NOMO-1 treated with dmso at 0.1 percent for 144 hours (cell line): ENCODE results near the gene RPS25.
"Not testable (repeated sequence)": the region's sequence is repeated elsewhere in the genome, so short reads cannot be mapped to it uniquely, and the experiment has no call there.

ENCODE experiments used
- DNase-seq: peaks from one replicate; lab custom pipeline; 2025; ENCODE audit not compliant: unreplicated experiment; lab: John Stamatoyannopoulos, UW

RPS25 gene

DNA sequence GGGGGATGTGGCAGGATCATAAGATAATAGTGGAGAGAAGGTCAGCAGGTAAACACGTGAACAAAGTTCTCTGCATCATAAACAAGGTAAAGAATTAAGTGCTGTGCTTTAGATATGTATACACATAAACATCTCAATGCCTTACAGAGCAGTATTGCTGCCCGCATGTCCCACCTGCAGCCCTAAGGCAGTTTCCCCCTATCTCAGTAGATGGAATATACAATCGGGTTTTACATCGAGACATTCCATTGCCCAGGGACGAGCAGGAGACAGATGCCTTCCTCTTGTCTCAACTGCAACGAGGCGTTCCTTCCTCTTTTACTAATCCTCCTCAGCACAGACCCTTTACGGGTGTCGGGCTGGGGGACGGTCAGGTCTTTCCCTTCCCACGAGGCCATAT is 21.3 kb upstream of the RPS25 start:
- DNase-seq, result not testable (repeated sequence)

- DNase-seq, result no peak
These were observed 20.7 kb upstream of the RPS25 start for GRCh38 chr11:119038884-119039283.

GRCh38 chr11:119034813-119035212 is 16.7 kb upstream of the RPS25 start:
- DNase-seq, result no peak

- not testable (repeated sequence) for DNase-seq
These were observed 15.3 kb upstream of the RPS25 start for GRCh38 chr11:119033421-119033820.

- DNase-seq, result no peak
These were observed 13.8 kb upstream of the RPS25 start for GRCh38 chr11:119031912-119032280.

GRCh38 chr11:119030329-119031047 is 12.3 kb upstream of the RPS25 start, which contains the start of gene SLC37A4:
Gene SLC37A4, minus strand, starts transcription at chr11:119030877.
- peak; percentile 95 for DNase-seq

DNA sequence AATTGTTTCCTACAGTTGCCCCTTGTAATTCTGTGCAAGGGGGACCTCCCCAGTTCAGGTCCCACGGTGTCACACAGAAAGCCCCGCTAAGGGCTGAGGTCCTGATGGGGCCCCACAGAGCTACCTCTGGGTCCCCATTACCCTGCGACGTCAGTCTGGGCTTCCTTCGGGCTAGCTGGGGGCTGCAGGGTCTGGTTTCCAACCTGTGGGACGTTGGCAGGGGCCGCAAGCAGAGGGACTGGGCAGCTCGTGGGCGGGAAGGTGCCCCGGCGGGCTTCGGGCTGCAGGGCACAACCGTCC is 11.8 kb upstream of the RPS25 start:
- no peak for DNase-seq

DNA sequence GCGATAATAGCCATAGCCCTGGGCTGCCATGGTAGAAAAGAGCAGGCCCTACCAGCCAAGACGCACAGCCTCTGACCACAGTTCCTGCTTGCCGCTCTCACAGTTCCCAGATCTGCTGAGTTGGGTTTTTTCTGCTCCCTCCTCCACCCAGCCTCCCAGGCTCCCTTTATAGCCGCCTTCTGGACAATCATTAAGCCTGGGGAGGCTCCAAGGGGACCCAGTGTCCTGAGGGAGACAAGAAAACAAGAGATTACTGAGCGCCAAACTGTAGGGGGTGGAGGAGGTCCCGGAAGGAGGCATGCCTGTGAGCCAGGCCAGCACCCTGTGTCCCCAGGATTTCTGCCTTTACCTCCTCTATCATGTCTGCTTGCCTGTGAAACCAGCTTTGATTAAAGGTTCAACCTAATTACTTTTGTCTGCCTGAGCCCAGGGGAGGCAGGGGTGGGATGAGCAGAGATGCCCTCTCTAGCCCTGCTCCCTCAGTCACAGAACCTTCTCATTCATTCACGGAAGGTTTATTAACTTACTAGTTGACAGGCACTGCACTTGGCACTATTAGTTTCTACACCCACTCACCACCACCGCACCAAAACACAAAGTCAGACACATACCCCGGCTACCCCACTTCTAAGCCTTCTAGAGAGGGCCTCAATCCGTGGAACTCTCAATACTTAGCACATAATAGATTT is 11.3 kb upstream of the RPS25 start:
- no peak for DNase-seq

DNA sequence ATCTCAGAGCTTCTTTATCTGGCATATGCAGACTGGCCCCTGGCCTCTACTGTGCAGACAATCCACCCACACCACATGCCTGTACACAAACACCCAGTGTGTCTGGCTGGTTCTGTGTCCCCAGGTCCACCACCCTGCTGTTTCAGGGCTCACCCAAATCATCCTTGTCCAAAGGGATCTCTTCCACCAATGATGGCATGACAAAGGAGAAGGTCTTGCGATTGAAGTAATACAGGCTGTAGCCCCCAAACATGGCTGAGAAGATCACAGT is 10.9 kb upstream of the RPS25 start:
- DNase-seq, result no peak

DNA sequence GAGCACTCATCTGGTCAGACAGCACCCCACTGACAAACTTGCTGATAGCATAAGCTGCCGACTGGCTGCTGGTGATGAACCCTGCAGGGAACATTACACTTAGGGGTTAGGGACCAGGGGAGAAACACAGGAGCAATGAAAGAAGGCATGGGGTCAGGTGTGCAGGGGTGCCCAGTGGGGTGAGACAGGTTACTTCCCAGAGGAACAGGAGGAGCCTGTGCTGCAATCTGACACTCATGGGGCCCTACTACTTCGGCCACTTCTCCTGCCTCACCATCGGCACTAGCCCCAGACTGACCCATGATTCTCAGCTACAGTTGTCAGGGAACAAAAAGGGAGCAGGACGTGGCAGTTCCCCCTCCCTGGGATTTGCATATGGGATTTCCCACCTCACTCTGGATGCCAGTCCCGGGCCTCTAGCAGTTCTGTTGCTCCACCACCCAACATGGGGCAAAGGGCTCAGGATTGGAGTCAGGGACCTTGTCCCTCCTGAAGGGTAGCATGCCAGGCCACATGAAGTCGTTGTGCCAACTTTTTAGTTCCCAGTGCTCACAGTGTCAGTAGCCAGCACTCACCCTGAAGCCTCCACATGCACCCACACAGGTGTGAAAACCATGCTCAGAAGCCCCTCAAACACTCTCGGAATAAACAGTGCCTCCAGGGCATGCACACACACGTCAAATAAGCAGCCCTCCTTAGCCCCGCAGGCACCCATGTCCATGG is 10.4 kb upstream of the RPS25 start:
- no peak for DNase-seq

DNA sequence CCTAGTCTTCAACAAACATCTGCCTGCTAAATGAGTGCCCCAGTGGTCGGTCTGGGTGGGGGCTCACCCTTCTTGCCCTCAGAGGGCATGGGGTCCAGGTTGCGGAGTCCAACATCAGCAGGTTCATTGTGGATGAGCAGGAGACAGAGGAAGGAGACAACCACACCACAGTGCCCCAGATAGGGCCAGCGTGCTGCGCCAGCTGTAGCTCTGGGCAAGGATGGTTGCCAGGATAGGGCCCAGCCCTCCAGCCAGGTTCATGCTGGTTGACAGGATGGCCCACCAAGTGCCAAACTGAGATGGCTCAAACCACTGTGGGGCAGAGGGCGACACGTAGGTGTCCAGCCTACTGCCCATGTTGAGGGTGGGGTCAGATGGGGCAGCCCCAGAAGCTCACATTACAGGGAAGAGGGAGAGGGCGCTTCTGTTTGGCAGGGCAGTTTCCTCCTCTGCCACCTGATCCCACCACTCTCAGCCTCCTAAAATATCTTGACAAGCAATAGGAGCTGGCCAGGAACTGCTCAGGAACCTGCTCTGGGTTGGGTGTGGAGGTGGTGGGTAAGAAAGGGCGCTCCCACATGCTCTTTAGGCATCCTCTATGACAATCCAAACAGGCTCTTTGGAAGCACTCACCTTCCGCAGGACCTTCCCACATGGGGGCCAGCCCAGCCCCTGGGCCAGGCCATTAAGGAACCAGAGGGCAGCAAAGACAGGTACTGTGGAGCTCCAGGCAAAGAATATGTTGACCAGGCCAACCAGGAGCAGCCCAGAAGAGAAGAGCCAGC is 9.6 kb upstream of the RPS25 start:
- DNase-seq, result no peak

GRCh38 chr11:119026970-119027369 is 8.8 kb upstream of the RPS25 start:
- no peak for DNase-seq

DNA sequence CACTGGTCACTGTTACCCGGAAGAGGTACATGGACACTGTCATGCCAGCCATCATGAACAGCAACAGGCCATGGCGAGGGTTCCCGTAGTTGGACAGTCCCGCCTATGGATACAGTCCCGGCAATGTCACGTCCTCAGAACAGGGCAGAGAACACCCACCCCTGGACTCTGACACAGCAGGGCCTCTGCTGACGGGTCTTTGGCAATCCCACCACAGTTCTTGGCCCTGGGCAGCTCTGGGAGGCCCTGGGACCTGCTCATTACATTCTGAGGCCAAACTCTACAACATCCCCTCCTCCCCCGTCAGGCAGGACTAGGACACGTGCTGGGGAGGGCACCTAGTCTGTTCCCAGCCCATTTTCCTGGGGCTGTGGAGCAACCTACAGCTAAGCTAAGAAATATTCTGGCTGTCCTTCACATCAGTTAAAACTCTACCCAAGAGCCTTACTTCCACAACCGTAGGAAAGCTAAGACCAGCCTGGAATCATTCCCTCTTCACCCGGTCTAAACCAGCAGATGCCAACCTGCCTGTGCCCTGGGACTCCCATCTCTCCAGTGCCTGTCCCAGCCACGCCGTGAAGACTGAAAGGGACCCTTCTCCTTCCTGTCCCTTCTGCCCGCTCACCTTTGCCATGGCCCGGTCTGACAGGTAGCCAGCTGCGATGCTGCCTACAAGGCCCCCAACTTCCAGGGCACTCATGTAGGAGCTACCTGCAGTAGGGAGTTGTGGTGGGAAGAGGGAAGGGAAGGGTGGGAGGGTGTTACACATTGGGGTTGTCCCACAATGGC is 8.0 kb upstream of the RPS25 start:
- no peak for DNase-seq

- DNase-seq, result no peak
These were observed 7.4 kb upstream of the RPS25 start for GRCh38 chr11:119025541-119025940.

DNA sequence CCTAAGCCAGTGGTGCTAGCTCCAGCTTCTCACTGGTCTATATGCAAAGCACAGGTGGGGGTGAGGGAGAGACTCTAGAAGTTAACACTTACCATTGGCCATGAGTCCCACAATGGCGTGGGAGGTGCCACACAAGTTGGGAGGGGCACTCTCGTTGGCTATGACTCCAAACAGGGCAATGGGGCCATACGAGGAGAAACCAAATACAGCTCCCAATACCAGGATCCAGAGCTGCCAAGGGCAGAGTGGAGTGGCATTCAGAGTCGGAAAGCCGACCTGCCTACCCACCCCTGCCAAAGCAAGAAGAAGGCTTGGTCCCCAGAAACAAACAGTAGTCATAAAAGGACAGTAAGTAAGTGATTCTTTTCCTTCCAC is 6.9 kb upstream of the RPS25 start:
- no peak for DNase-seq

GRCh38 chr11:119024430-119025098 is 6.4 kb upstream of the RPS25 start:
- DNase-seq, result no peak

DNA sequence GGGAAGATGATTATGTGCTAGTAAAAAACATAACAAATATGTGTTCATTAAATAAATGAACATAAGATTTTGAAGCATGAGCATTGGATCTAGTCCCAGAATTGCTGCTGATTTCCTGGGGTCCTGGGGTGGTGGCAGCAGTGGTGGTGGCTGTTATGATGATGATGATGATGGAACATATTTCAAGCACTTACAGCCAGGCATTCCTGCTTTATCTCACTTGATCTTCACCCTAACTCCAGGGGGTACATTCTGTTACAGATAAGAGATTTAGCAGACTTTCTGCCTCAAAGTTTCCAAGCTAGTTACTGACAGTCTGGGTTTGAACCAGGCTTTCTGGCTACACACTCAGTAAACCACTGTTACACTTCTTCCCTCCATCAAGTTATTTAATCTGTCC is 5.6 kb upstream of the RPS25 start:
- DNase-seq, result no peak

DNA sequence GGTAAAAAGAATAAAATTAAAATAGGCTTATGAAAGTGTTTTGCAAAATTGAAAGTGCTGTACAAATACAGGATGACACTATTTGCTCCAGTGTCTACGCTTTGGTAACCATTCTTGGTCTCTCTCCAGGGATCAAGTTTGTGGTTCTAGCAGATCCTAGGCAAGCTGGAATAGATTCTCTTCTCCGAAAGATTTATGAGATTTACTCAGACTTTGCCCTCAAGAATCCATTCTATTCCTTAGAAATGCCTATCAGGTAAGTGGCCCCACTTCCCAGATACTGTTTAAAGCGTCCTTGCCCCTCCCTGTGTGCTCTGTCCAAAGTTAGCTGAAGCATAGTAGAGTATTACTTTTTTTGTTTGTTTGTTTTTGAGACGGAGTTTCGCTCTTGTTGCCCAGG is 3.5 kb upstream of the RPS25 start:
- DNase-seq, result no peak

- no peak for DNase-seq
These were observed 1.9 kb upstream of the RPS25 start for GRCh38 chr11:119019996-119020395.

- not testable (repeated sequence) for DNase-seq
These were observed 766 bp downstream of the RPS25 start for GRCh38 chr11:119017377-119017776.
